Stomach smooth muscle (tissue), 2 donors: ENCODE results near the gene CARD9.

Experiments used
- H3K27ac ChIP-seq: one replicate; pipeline ENCODE4 v1.7.0; 2013; ENCODE audit warnings: mild to moderate bottlenecking, low read length, inconsistent platforms
- H3K27me3 ChIP-seq, 2 donors: one replicate each; pipeline ENCODE4 v1.7.0; 2013; ENCODE audit warnings: low read length in 2 of 2; ENCODE audit not compliant: insufficient read depth in 2 of 2, control insufficient read depth in 1 of 2
- H3K36me3 ChIP-seq, 2 donors: one replicate each; pipeline ENCODE4 v1.7.0; 2013; ENCODE audit warnings: low read length in 2 of 2; ENCODE audit not compliant: control insufficient read depth in 2 of 2, insufficient read depth in 2 of 2
- H3K4me1 ChIP-seq: one replicate; pipeline ENCODE4 v1.7.0; 2013; ENCODE audit warnings: low read length; ENCODE audit not compliant: control insufficient read depth, insufficient read depth
- H3K4me3 ChIP-seq, 2 donors: one replicate each; pipeline ENCODE4 v1.7.0; 2013; ENCODE audit warnings: low read length in 2 of 2
- H3K9ac ChIP-seq, 2 donors: one replicate each; pipeline ENCODE4 v1.7.0; 2013; ENCODE audit warnings: low read length in 2 of 2, mild to moderate bottlenecking in 1 of 2
- H3K9me3 ChIP-seq, 2 donors: one replicate each; pipeline ENCODE4 v1.7.0; 2013; ENCODE audit warnings: low read length in 2 of 2; ENCODE audit not compliant: control insufficient read depth in 2 of 2
- donor health status: healthy.
- donor health status: Pancreatic carcinoma.

The CARD9 gene

GRCh38 chr9:136392538-136393449 lies 19.3 kb upstream of the CARD9 start:
- Histone ChIP-seq H3K36me3 (peaks cover 48 to 50% of the 10 kb centered on the region in 2 donors), H3K9ac (no peak overlapping the region), H3K27ac (no peak overlapping the region), H3K27me3 (no peaks in the 10 kb centered on the region), H3K4me1 (no peaks in the 10 kb centered on the region), H3K9me3 (no peaks in the 10 kb centered on the region), H3K4me3 (no peak overlapping the region)

- Histone ChIP-seq H3K27ac (no peak overlapping the region), H3K4me1 (no peaks in the 10 kb centered on the region), H3K4me3 (no peak overlapping the region), H3K27me3 (no peaks in the 10 kb centered on the region), H3K36me3 (peaks cover 54 to 55% of the 10 kb centered on the region in 2 donors), H3K9me3 (no peaks in the 10 kb centered on the region), H3K9ac (no peak overlapping the region)
Measured at GRCh38 chr9:136391737-136392537, 18.5 kb upstream of the CARD9 start.

DNA sequence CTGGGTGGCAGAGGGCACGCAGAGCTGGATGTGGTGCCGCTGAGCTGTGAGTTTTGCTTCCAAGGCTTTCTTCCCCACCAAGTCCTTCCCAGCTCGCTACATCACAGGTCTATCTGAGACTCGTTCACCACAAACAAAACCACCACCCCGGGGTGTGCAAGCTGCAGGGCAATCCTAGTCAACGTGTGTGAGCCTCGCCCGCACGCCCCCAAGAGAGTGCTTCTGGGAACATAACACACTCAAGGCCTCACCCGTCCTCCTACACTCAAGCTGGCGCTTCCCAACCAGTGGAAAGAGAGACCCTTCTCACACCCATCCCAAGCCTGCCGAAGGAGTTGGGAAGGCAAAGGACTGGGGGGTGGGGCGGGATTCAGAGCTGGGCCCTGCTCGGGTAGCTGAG lies 15.9 kb upstream of the CARD9 start:
- Histone ChIP-seq H3K4me1 (no peaks in the 10 kb centered on the region), H3K27me3 (no peaks in the 10 kb centered on the region)

GRCh38 chr9:136387217-136387616 lies 13.7 kb upstream of the CARD9 start:
- Histone ChIP-seq H3K4me3 (no peak overlapping the region), H3K4me1 (no peaks in the 10 kb centered on the region), H3K9ac (no peak overlapping the region), H3K27me3 (no peaks in the 10 kb centered on the region), H3K36me3 (peaks cover 34 to 35% of the 10 kb centered on the region in 2 donors), H3K27ac (no peak overlapping the region), H3K9me3 (no peaks in the 10 kb centered on the region)

More for the DNA sequence above, 15.9 kb upstream of the CARD9 start:
- H3K9ac ChIP-seq, result no peak overlapping the region
- no peaks in the 10 kb centered on the region for H3K9me3 ChIP-seq
- no peak overlapping the region for H3K27ac ChIP-seq
- peaks cover 37 to 39% of the 10 kb centered on the region in 2 donors for H3K36me3 ChIP-seq
- H3K4me3 ChIP-seq, result no peak overlapping the region

DNA sequence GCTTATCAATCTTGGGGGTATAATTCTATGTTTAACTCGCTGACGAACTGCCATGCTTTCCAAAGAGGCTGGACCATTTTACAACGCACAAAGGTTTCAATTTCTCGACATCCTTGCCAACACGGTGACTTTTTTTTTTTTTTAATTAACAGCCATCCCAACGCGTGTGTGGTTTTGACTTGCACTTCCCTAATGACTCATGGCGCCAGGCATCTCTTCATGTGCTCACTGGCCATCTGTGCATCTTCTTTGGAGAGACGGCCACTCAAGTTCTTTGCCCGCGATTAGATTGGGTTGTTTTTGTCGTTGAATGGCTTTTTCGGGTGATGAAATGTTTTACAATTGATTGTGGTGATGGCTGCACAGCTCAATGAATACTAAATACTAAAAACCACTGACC lies 12.5 kb upstream of the CARD9 start:
- Histone ChIP-seq H3K9ac (no peak overlapping the region), H3K4me3 (no peak overlapping the region), H3K27ac (no peak overlapping the region), H3K9me3 (no peaks in the 10 kb centered on the region), H3K27me3 (no peaks in the 10 kb centered on the region), H3K36me3 (peaks cover 25 to 32% of the 10 kb centered on the region in 2 donors), H3K4me1 (no peaks in the 10 kb centered on the region)

- no peaks in the 10 kb centered on the region for H3K4me1 ChIP-seq
- H3K36me3 ChIP-seq, result peaks cover 25 to 32% of the 10 kb centered on the region in 2 donors
- H3K27me3 ChIP-seq, result no peaks in the 10 kb centered on the region
- no peaks in the 10 kb centered on the region for H3K9me3 ChIP-seq
- H3K9ac ChIP-seq, result no peak overlapping the region
- H3K27ac ChIP-seq, result no peak overlapping the region
- no peak overlapping the region for H3K4me3 ChIP-seq
Measured at GRCh38 chr9:136385015-136385414, 11.5 kb upstream of the CARD9 start.

GRCh38 chr9:136383436-136383835 lies 10.0 kb upstream of the CARD9 start:
- Histone ChIP-seq H3K4me1 (no peaks in the 10 kb centered on the region), H3K4me3 (no peak overlapping the region), H3K36me3 (peaks cover 23 to 29% of the 10 kb centered on the region in 2 donors), H3K9ac (no peak overlapping the region), H3K9me3 (no peaks in the 10 kb centered on the region), H3K27me3 (no peaks in the 10 kb centered on the region), H3K27ac (no peak overlapping the region)

DNA sequence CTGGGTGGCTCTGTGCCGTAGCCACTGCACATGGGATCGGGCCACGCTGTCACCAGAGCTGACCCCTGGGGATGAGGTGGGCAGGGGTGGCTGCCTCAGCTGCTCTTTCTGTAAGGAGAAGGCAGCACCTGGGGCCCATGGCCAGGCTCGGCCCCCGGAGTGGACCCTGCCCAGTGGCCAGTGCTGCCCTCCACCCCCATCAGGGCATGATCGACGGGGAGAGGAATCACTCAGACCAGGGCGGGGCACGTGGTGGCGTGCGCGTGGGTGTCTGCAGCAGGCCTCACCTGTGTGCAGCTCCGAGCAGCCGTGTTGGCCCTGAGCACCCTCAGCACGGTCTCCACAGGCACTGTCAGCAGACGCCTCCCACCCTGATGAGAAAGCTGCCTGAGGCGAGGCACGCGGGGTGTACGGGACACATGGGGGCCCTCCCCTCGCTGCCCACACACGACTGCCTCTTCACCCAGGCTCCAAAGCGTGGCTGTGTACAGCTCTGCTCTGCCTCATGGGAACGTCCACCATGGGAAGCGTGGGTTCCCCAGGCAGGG lies 8.6 kb upstream of the CARD9 start:
- H3K4me1 ChIP-seq, result no peaks in the 10 kb centered on the region
- no peak overlapping the region for H3K4me3 ChIP-seq
- no peak overlapping the region for H3K27ac ChIP-seq
- no peaks in the 10 kb centered on the region for H3K9me3 ChIP-seq
- H3K36me3 ChIP-seq, result peaks cover 12 to 19% of the 10 kb centered on the region in 2 donors
- no peaks in the 10 kb centered on the region for H3K27me3 ChIP-seq
- no peak overlapping the region for H3K9ac ChIP-seq

- Histone ChIP-seq H3K9me3 (no peaks in the 10 kb centered on the region), H3K4me1 (no peaks in the 10 kb centered on the region), H3K27me3 (no peaks in the 10 kb centered on the region), H3K27ac (no peak overlapping the region), H3K4me3 (no peak overlapping the region), H3K9ac (no peak overlapping the region), H3K36me3 (peaks cover 10 to 19% of the 10 kb centered on the region in 2 donors)
Measured at GRCh38 chr9:136381311-136381710, 7.8 kb upstream of the CARD9 start.

DNA sequence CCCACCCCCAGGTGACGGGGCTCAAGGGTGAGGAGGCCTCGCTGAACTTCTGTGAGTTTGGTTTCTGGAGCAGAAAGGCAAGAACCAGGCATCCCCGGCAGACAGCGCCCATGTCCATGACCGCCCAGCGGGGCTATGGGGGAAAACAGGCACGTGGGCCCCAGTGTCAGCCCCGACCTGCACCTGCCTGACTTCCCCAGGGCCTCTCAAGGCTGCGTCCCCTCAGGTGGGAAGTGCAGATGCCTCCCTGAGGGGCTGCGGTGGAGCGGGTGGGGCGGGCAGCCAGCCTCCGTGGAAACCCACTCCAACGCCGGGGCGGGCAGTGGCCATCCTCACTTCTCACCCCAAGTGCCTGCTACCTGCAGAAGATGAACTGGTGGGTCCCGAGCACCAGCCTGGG lies 6.9 kb upstream of the CARD9 start:
- peaks cover 7 to 17% of the 10 kb centered on the region in 2 donors for H3K36me3 ChIP-seq
- H3K4me3 ChIP-seq, result no peak overlapping the region
- H3K4me1 ChIP-seq, result peaks cover 2% of the 10 kb centered on the region
- H3K27ac ChIP-seq, result no peak overlapping the region
- H3K9me3 ChIP-seq, result no peaks in the 10 kb centered on the region
- no peak overlapping the region for H3K9ac ChIP-seq
- H3K27me3 ChIP-seq, result no peaks in the 10 kb centered on the region
